ENCODE results near the gene OVCH2. TPM values are rescaled to one million over a fixed set of nuclear protein-coding genes. Genes with fewer than 3 reads are reported as not detected.
"Not testable (repeated sequence)": the region's sequence is repeated elsewhere in the genome, so short reads cannot be mapped to it uniquely, and the experiment has no call there.

OVCH2 gene
- total RNA-seq = not detected

GRCh38 chr11:7706377-7706776, at the start of gene OVCH2:
Gene OVCH2 (minus strand): TSS chr11:7706477. CDS start chr11:7706394, 83 bp downstream.
- no peaks in the 10 kb centered on the region for H3K9me3 ChIP-seq (ENCODE audit: low read depth, low read length)
- peaks cover 2% of the 10 kb centered on the region for H3K27me3 ChIP-seq (ENCODE audit: insufficient read depth, low read length)
- no peaks in the 10 kb centered on the region for H3K4me1 ChIP-seq (ENCODE audit: insufficient read depth, low read length)
- no peak within 1 kb of the TSS for H3K4me3 ChIP-seq (ENCODE audit: low read length)

GRCh38 chr11:7749456-7749855, 43.2 kb upstream of the OVCH2 start:
- Histone ChIP-seq H3K4me3 (ENCODE audit: low read length) (no peak overlapping the region), H3K9me3 (ENCODE audit: low read depth, low read length) (no peaks in the 10 kb centered on the region), H3K27me3 (ENCODE audit: insufficient read depth, low read length) (no peaks in the 10 kb centered on the region), H3K4me1 (ENCODE audit: insufficient read depth, low read length) (no peaks in the 10 kb centered on the region)

- not testable (repeated sequence) for H3K4me3 ChIP-seq (ENCODE audit: low read length); H3K9me3 ChIP-seq (ENCODE audit: low read depth, low read length); H3K27me3 ChIP-seq (ENCODE audit: insufficient read depth, low read length); H3K4me1 ChIP-seq (ENCODE audit: insufficient read depth, low read length)
Observed at GRCh38 chr11:7734767-7735166, 28.5 kb upstream of the OVCH2 start.

- Histone ChIP-seq H3K9me3 (ENCODE audit: low read depth, low read length) (no peaks in the 10 kb centered on the region), H3K4me3 (ENCODE audit: low read length) (no peak overlapping the region), H3K27me3 (ENCODE audit: insufficient read depth, low read length) (peaks cover 3% of the 10 kb centered on the region), H3K4me1 (ENCODE audit: insufficient read depth, low read length) (no peaks in the 10 kb centered on the region)
Observed at GRCh38 chr11:7714786-7715185, 8.5 kb upstream of the OVCH2 start.

- Histone ChIP-seq H3K9me3 (ENCODE audit: low read depth, low read length) (no peaks in the 10 kb centered on the region), H3K4me3 (ENCODE audit: low read length) (no peak overlapping the region), H3K4me1 (ENCODE audit: insufficient read depth, low read length) (no peaks in the 10 kb centered on the region), H3K27me3 (ENCODE audit: insufficient read depth, low read length) (peaks cover 2% of the 10 kb centered on the region)
Observed at GRCh38 chr11:7703740-7704139, 2.5 kb downstream of the OVCH2 start.

GRCh38 chr11:7696424-7696823, 9.9 kb downstream of the OVCH2 start:
- Histone ChIP-seq H3K9me3 (ENCODE audit: low read depth, low read length) (no peaks in the 10 kb centered on the region), H3K4me3 (ENCODE audit: low read length) (no peak overlapping the region), H3K27me3 (ENCODE audit: insufficient read depth, low read length) (peaks cover 16% of the 10 kb centered on the region), H3K4me1 (ENCODE audit: insufficient read depth, low read length) (no peaks in the 10 kb centered on the region)

- Histone ChIP-seq H3K4me3 (ENCODE audit: low read length) (no peak overlapping the region), H3K27me3 (ENCODE audit: insufficient read depth, low read length) (peaks cover 22% of the 10 kb centered on the region), H3K9me3 (ENCODE audit: low read depth, low read length) (no peaks in the 10 kb centered on the region), H3K4me1 (ENCODE audit: insufficient read depth, low read length) (no peaks in the 10 kb centered on the region)
Observed at GRCh38 chr11:7694235-7694634, 12.0 kb downstream of the OVCH2 start.

GRCh38 chr11:7692426-7692825, 13.9 kb downstream of the OVCH2 start:
- Histone ChIP-seq H3K9me3 (ENCODE audit: low read depth, low read length) (no peaks in the 10 kb centered on the region), H3K4me3 (ENCODE audit: low read length) (no peak overlapping the region), H3K4me1 (ENCODE audit: insufficient read depth, low read length) (no peaks in the 10 kb centered on the region), H3K27me3 (ENCODE audit: insufficient read depth, low read length) (peaks cover 22% of the 10 kb centered on the region)

GRCh38 chr11:7691759-7692350, 14.4 kb downstream of the OVCH2 start:
- H3K27me3 ChIP-seq (ENCODE audit: insufficient read depth, low read length) = peaks cover 22% of the 10 kb centered on the region
- H3K4me3 ChIP-seq (ENCODE audit: low read length) = no peak overlapping the region
- H3K9me3 ChIP-seq (ENCODE audit: low read depth, low read length) = no peaks in the 10 kb centered on the region
- no peaks in the 10 kb centered on the region for H3K4me1 ChIP-seq (ENCODE audit: insufficient read depth, low read length)

GRCh38 chr11:7690648-7691047, 15.6 kb downstream of the OVCH2 start:
- H3K27me3 ChIP-seq (ENCODE audit: insufficient read depth, low read length) = peaks cover 29% of the 10 kb centered on the region
- no peaks in the 10 kb centered on the region for H3K4me1 ChIP-seq (ENCODE audit: insufficient read depth, low read length)
- no peak overlapping the region for H3K4me3 ChIP-seq (ENCODE audit: low read length)
- no peaks in the 10 kb centered on the region for H3K9me3 ChIP-seq (ENCODE audit: low read depth, low read length)

- H3K9me3 ChIP-seq (ENCODE audit: low read depth, low read length) = no peaks in the 10 kb centered on the region
Observed at GRCh38 chr11:7689239-7689638, 17.0 kb downstream of the OVCH2 start.

GRCh38 chr11:7688238-7688826, 17.9 kb downstream of the OVCH2 start:
- H3K9me3 ChIP-seq (ENCODE audit: low read depth, low read length) = no peaks in the 10 kb centered on the region
- H3K4me3 ChIP-seq (ENCODE audit: low read length) = no peak overlapping the region
- peaks cover 18% of the 10 kb centered on the region for H3K27me3 ChIP-seq (ENCODE audit: insufficient read depth, low read length)
- no peaks in the 10 kb centered on the region for H3K4me1 ChIP-seq (ENCODE audit: insufficient read depth, low read length)

More at GRCh38 chr11:7689239-7689638, 17.0 kb downstream of the OVCH2 start:
- Histone ChIP-seq H3K27me3 (ENCODE audit: insufficient read depth, low read length) (peaks cover 27% of the 10 kb centered on the region), H3K4me3 (ENCODE audit: low read length) (no peak overlapping the region), H3K4me1 (ENCODE audit: insufficient read depth, low read length) (no peaks in the 10 kb centered on the region)

GRCh38 chr11:7687386-7687785, 18.9 kb downstream of the OVCH2 start:
- Histone ChIP-seq H3K27me3 (ENCODE audit: insufficient read depth, low read length) (peaks cover 19% of the 10 kb centered on the region), H3K9me3 (ENCODE audit: low read depth, low read length) (no peaks in the 10 kb centered on the region), H3K4me1 (ENCODE audit: insufficient read depth, low read length) (no peaks in the 10 kb centered on the region), H3K4me3 (ENCODE audit: low read length) (no peak overlapping the region)

GRCh38 chr11:7686761-7687160, 19.5 kb downstream of the OVCH2 start:
- H3K4me3 ChIP-seq (ENCODE audit: low read length) = no peak overlapping the region
- peaks cover 21% of the 10 kb centered on the region for H3K27me3 ChIP-seq (ENCODE audit: insufficient read depth, low read length)
- H3K9me3 ChIP-seq (ENCODE audit: low read depth, low read length) = no peaks in the 10 kb centered on the region
- no peaks in the 10 kb centered on the region for H3K4me1 ChIP-seq (ENCODE audit: insufficient read depth, low read length)

- Histone ChIP-seq H3K9me3 (ENCODE audit: low read depth, low read length) (no peaks in the 10 kb centered on the region), H3K4me3 (ENCODE audit: low read length) (no peak overlapping the region), H3K27me3 (ENCODE audit: insufficient read depth, low read length) (peaks cover 22% of the 10 kb centered on the region), H3K4me1 (ENCODE audit: insufficient read depth, low read length) (no peaks in the 10 kb centered on the region)
Observed at GRCh38 chr11:7683571-7683970, 22.7 kb downstream of the OVCH2 start.

- H3K4me3 ChIP-seq (ENCODE audit: low read length) = no peak overlapping the region
- H3K4me1 ChIP-seq (ENCODE audit: insufficient read depth, low read length) = peaks cover 11% of the 10 kb centered on the region
- peaks cover 42% of the 10 kb centered on the region for H3K27me3 ChIP-seq (ENCODE audit: insufficient read depth, low read length)
- H3K9me3 ChIP-seq (ENCODE audit: low read depth, low read length) = no peaks in the 10 kb centered on the region
Observed at GRCh38 chr11:7677796-7678201, 28.5 kb downstream of the OVCH2 start.

Data from mononuclear cell (primary cell).